CD4-positive, alpha-beta T cell (primary cell): ENCODE measurements around the gene CAPN10. TPM values are rescaled to one million over a fixed set of nuclear protein-coding genes. Genes with fewer than 3 reads are reported as not detected.

Source experiments
- ATAC-seq: fragments of 200-7000 bp; cut with Tn5 transposase; one replicate; pipeline ENCODE4 v1.10.0; 2022; ENCODE audit warnings: mild to moderate bottlenecking; ENCODE audit not compliant: poor library complexity
- CTCF ChIA-PET: fragments of 350-600 bp; sonication (Branson Sonifier 250); formaldehyde crosslinking; loops from one replicate; lab custom pipeline; 2021; ENCODE audit warnings: antibody characterized with exemption, inconsistent platforms; lab: Charles Lee
- POLR2A ChIA-PET: fragments of 350-600 bp; sonication (Branson Sonifier 250); formaldehyde crosslinking; loops from one replicate; lab custom pipeline; 2021; ENCODE audit warnings: antibody characterized with exemption, inconsistent platforms; lab: Charles Lee
- DNase-seq, 14 experiments: peaks; one replicate each; pipeline ENCODE4 v3.0.0-alpha.2; 2013 to 2020; ENCODE audit warnings: mixed read lengths in 2 of 14
- H3K27ac ChIP-seq, 2 donors: one replicate each; pipeline versions ENCODE4 v1.5.1 to v1.7.0; 2013; ENCODE audit warnings: low read length in 2 of 2, low read depth in 1 of 2, mild to moderate bottlenecking in 1 of 2
- H3K27me3 ChIP-seq, 2 experiments: 1 replicate in 1 of 2; 2 replicates in 1 of 2; pipeline versions ENCODE4 v1.6.1 to v1.7.0; 2013; ENCODE audit warnings: low read length in 2 of 2, control low read depth in 1 of 2, mild to moderate bottlenecking in 1 of 2, moderate library complexity in 1 of 2; ENCODE audit not compliant: insufficient read depth in 2 of 2, control insufficient read depth in 1 of 2
- H3K36me3 ChIP-seq: one replicate; pipeline ENCODE4 v1.6.1; 2013; ENCODE audit warnings: low read length, control low read depth; ENCODE audit not compliant: insufficient read depth
- H3K4me1 ChIP-seq: one replicate; pipeline ENCODE4 v1.6.1; 2013; ENCODE audit warnings: low read length, control low read depth; ENCODE audit not compliant: insufficient read depth
- H3K4me3 ChIP-seq: one replicate; pipeline ENCODE4 v1.5.1; 2013; ENCODE audit warnings: mild to moderate bottlenecking, low read length, moderate library complexity
- H3K9me3 ChIP-seq, 2 experiments: 1 replicate in 1 of 2; 2 replicates in 1 of 2; pipeline versions ENCODE4 v1.6.1 to v1.7.0; 2013; ENCODE audit warnings: low read length in 2 of 2, mild to moderate bottlenecking in 2 of 2, control low read depth in 1 of 2, moderate library complexity in 1 of 2; ENCODE audit not compliant: control insufficient read depth in 1 of 2, insufficient read depth in 1 of 2
- H3K27ac Mint-ChIP-seq: one replicate; pipeline ENCODE4 v1.8.0; 2020; ENCODE audit warnings: mixed read lengths
- H3K27me3 Mint-ChIP-seq: one replicate; pipeline ENCODE4 v1.8.0; 2021; ENCODE audit warnings: mixed read lengths
- H3K36me3 Mint-ChIP-seq: one replicate; pipeline ENCODE4 v1.8.0; 2021; ENCODE audit warnings: low read depth, mixed read lengths
- H3K4me1 Mint-ChIP-seq: one replicate; pipeline ENCODE4 v1.8.0; 2021; ENCODE audit warnings: low read depth, mixed read lengths
- H3K4me3 Mint-ChIP-seq: one replicate; pipeline ENCODE4 v1.8.0; 2020; ENCODE audit warnings: mild to moderate bottlenecking, mixed read lengths
- H3K9me3 Mint-ChIP-seq: one replicate; pipeline ENCODE4 v1.8.0; 2020; ENCODE audit warnings: mixed read lengths
- intact Hi-C, 2 experiments: fragments of 100-400 bp; cut with DNase I in 1 of 2; cut with micrococcal nuclease in 1 of 2; formaldehyde crosslinking; loops; one replicate each; pipeline versions ENCODE4 v1.15.1 to v1.9.0; 2023 to 2025; cut with DNase I, micrococcal nuclease
- total RNA-seq, 174 experiments: library from RNA in 2 of 174; stranded (reverse) in 2 of 174; gene quantifications; one replicate each; pipeline ENCODE4 v1.2.3 and lab custom pipeline; 2021 to 2026
- TF ChIP-seq, protein P1 (sequence below): fragments of 200-600 bp; IDR thresholded peaks from one replicate; pipeline ENCODE4 v1.8.0; 2022; ENCODE audit warnings: antibody characterized with exemption, mild to moderate bottlenecking

Gene CAPN10
- total RNA-seq, 2 experiments from 2014 or later, result 40.6 to 42.1 TPM

DNA sequence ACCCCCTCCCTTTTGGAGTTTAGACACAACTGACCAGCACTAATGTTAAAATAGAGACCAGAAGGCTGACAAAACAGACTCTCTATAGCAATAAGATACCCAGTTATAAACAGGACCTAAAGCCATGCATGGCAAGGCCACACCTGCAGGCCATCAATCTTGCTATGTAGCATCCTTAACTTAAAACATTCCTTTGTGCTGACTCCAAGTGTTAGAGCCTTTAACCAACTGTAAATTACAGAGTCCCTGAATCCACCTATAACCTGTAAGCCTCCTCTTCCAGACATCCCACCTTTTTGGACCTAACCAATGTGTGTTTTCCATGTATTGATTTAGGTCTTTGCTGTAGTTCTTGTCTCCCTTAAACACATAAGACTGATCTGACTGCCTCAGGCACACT is 46.6 kb upstream of the CAPN10 start:
- peaks cover 67% of the 10 kb centered on the region for H3K36me3 Mint-ChIP-seq
- Histone ChIP-seq H3K4me3 (no peak overlapping the region), H3K36me3 (peaks cover 40% of the 10 kb centered on the region), H3K27me3 (no peaks in the 10 kb centered on the region), H3K27ac (no peak overlapping the region), H3K9me3 (no peaks in the 10 kb centered on the region), H3K4me1 (no peaks in the 10 kb centered on the region)
- peaks cover 16% of the 10 kb centered on the region for H3K4me1 Mint-ChIP-seq
- CTCF ChIA-PET, result no interaction called here
- H3K27me3 Mint-ChIP-seq, result no peaks in the 10 kb centered on the region
- TF ChIP-seq, protein P1, sequence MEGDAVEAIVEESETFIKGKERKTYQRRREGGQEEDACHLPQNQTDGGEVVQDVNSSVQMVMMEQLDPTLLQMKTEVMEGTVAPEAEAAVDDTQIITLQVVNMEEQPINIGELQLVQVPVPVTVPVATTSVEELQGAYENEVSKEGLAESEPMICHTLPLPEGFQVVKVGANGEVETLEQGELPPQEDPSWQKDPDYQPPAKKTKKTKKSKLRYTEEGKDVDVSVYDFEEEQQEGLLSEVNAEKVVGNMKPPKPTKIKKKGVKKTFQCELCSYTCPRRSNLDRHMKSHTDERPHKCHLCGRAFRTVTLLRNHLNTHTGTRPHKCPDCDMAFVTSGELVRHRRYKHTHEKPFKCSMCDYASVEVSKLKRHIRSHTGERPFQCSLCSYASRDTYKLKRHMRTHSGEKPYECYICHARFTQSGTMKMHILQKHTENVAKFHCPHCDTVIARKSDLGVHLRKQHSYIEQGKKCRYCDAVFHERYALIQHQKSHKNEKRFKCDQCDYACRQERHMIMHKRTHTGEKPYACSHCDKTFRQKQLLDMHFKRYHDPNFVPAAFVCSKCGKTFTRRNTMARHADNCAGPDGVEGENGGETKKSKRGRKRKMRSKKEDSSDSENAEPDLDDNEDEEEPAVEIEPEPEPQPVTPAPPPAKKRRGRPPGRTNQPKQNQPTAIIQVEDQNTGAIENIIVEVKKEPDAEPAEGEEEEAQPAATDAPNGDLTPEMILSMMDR, result no peak
- POLR2A ChIA-PET, result no interaction called here
- H3K4me3 Mint-ChIP-seq, result no peak overlapping the region
- ATAC-seq (no peak), DNase-seq (no peak)
- intact Hi-C loops, result no loop called here
- no peaks in the 10 kb centered on the region for H3K9me3 Mint-ChIP-seq
- H3K27ac Mint-ChIP-seq, result peak overlapping the region; percentile 42

DNA sequence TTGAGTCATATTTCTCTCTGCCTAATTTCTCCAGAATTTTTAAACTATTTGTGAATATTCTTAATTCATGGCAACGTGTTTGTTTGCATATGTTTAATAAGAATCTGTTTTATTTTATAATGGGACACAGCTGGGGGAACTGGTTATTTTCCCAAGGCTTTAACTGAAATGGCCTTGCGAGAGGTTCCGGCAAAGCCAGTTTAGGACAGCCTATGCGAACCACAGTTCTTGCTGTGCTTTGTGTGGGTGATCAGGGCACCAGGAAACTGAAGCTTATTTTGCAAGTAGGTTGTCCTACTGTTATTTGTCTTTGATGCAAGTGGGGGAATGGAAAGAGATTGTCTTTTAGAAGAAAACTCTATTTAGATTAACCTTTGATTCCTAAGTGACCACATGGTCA is 35.2 kb upstream of the CAPN10 start:
- Mint-ChIP-seq H3K4me3 (no peak overlapping the region), H3K36me3 (peaks cover 39% of the 10 kb centered on the region), H3K9me3 (no peaks in the 10 kb centered on the region), H3K4me1 (peaks cover 11% of the 10 kb centered on the region), H3K27me3 (no peaks in the 10 kb centered on the region), H3K27ac (no peak overlapping the region)
- intact Hi-C loops, result loop anchor here in 1 of 2 experiments (10.0 kb wide), 1 partner anchor 664 kb away; no protein-coding TSS in a partner anchor
- Histone ChIP-seq H3K36me3 (peaks cover 44% of the 10 kb centered on the region), H3K27me3 (no peaks in the 10 kb centered on the region), H3K4me3 (no peak overlapping the region), H3K9me3 (no peaks in the 10 kb centered on the region), H3K4me1 (peaks cover 9% of the 10 kb centered on the region), H3K27ac (no peak overlapping the region)
- ChIA-PET CTCF (interaction anchor here (1.4 to 1.5 kb wide), 2 partner anchors 14 to 28 kb away, joined by 4 to 5 read pairs; no protein-coding TSS in a partner anchor), POLR2A (interaction anchor here (1.0 to 1.2 kb wide), 2 partner anchors 15 to 28 kb away, joined by 3 to 5 read pairs; no protein-coding TSS in a partner anchor)
- TF ChIP-seq, protein P1, result no peak
- ATAC-seq, result no peak
- DNase-seq, result no peak

DNA sequence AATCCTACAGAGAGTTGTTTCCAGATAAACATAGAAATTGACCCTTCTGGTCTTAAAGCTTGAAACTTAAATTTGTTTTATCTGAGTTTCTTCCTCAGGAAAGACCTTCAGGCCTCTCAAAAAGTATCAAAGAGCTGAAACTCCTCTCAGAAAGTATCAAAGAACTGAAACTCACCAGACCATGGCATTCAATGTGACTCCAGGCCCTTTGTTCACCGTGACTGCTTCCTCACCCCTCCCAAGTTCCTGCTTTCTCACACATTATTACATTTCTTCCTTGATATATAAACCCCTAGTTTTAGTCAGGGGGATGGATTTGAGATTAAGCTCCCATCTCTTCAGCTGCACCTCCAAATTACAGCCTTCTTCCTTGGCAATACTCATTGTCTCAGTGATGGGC is 34.7 kb upstream of the CAPN10 start:
- H3K9me3 Mint-ChIP-seq, result no peaks in the 10 kb centered on the region
- peaks cover 44% of the 10 kb centered on the region for H3K36me3 Mint-ChIP-seq
- Histone ChIP-seq H3K4me3 (no peak overlapping the region), H3K27me3 (no peaks in the 10 kb centered on the region), H3K27ac (no peak overlapping the region), H3K36me3 (peaks cover 44% of the 10 kb centered on the region), H3K9me3 (no peaks in the 10 kb centered on the region), H3K4me1 (peaks cover 14% of the 10 kb centered on the region)
- H3K4me3 Mint-ChIP-seq, result no peak overlapping the region
- ChIA-PET CTCF (interaction anchor here (1.4 to 1.5 kb wide), 2 partner anchors 14 to 28 kb away, joined by 4 to 5 read pairs; no protein-coding TSS in a partner anchor), POLR2A (interaction anchor here (1.0 kb wide), 1 partner anchor 28 kb away, joined by 3 read pairs; no protein-coding TSS in a partner anchor)
- H3K27ac Mint-ChIP-seq, result no peak overlapping the region
- intact Hi-C loops, result loop anchor here in 1 of 2 experiments (10.0 kb wide), 1 partner anchor 663 kb away; no protein-coding TSS in a partner anchor
- peaks cover 16% of the 10 kb centered on the region for H3K4me1 Mint-ChIP-seq
- TF ChIP-seq, protein P1, result no peak
- no peak for ATAC-seq
- no peak for DNase-seq
- H3K27me3 Mint-ChIP-seq, result no peaks in the 10 kb centered on the region
